Measurements from ENCODE around the gene BIN1.

DNA sequence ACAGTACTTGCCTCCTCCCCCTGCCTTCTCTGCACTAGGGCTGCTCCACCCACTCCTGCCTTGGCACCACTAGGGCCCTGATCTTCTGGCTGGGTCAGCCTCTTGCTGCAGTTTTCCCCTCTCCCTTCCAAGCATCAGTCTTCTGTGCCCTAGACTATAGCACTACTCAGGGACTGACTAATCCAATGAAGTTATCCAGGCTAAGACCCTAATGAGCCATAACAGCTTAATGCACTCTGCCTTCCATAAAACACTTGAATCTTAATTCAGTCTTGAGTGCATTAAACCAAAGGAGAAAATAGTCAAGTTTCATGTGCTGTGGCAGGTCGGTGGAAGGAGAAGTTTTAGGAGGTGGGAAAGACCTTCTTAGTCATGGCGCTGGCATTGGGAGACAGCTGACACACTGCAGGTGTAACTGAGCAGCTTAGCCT is 95.7 kb downstream of the BIN1 start:
- no peak for TF ChIP-seq REST (IDR thresholded peaks at IDR 0.05; ENCODE audit: insufficient read depth in 1 of 2, low read depth in 2 of 2, low read length in 2 of 2)
- TF ChIP-seq TAF1 (IDR thresholded peaks at IDR 0.05; ENCODE audit: borderline replicate concordance, insufficient read depth, low read length), result no peak
- no peak for TF ChIP-seq POLR2AphosphoS5 (IDR thresholded peaks at IDR 0.05; ENCODE audit: low read depth, low read length)
- TF ChIP-seq SIN3A (IDR thresholded peaks at IDR 0.05; ENCODE audit: borderline replicate concordance, insufficient read depth, low read length), result no peak

All from PFSK-1 (cell line).